ENCODE measurements around the gene SUFU. TPM values are rescaled to one million over a fixed set of nuclear protein-coding genes. Genes with fewer than 3 reads are reported as not detected.

SUFU gene
- total and polyA plus RNA-seq, 2 of the 13 experiments (the other 11 are each of a cell fraction or from before 2014, with no cell fraction given), result 2.9 to 5.5 TPM

- TF ChIP-seq ATF6 (CRISPR knock-in tag; conservative IDR thresholded peaks at IDR 0.05) (0 out of 2 replicates have a peak, but pooled peaks have one; percentile 68), FOXK2 (IDR thresholded peaks at IDR 0.05) (peak; percentile 38; the same call in 1 of the 2 replicates), TAF15 (IDR thresholded peaks at IDR 0.05; ENCODE audit: low read depth, low read length, poor library complexity, severe bottlenecking) (no peak), ZNF501 (CRISPR knock-in tag; IDR thresholded peaks at IDR 0.05) (peak; percentile 82), MTF1 (CRISPR knock-in tag; IDR thresholded peaks at IDR 0.05) (no peak), SAP130 (CRISPR knock-in tag; IDR thresholded peaks at IDR 0.05; ENCODE audit: low read depth) (peak; percentile 86), ZFP36 (IDR thresholded peaks at IDR 0.05; ENCODE audit: borderline replicate concordance, low read depth, low read length, partially characterized antibody) (no peak), CREB3 (CRISPR knock-in tag; IDR thresholded peaks at IDR 0.05) (no peak), ZNF749 (CRISPR knock-in tag; IDR thresholded peaks at IDR 0.05; ENCODE audit: borderline replicate concordance) (no peak), ZNF253 (CRISPR knock-in tag; IDR thresholded peaks at IDR 0.05; ENCODE audit: borderline replicate concordance) (no peak), HNRNPK (IDR thresholded peaks at IDR 0.05; ENCODE audit: low read depth, low read length, poor library complexity, severe bottlenecking) (no peak), ESRRA (CRISPR knock-in tag; IDR thresholded peaks at IDR 0.05; ENCODE audit: low read depth) (peak; percentile 99), EP300 (IDR thresholded peaks at IDR 0.05; ENCODE audit: low read depth in 2 of 2, low read length in 2 of 2) (peak in 1 of 2 experiments; percentile 59; a peak in 1 of 4 replicates), EP300 (CRISPR knock-in tag; IDR thresholded peaks at IDR 0.05; ENCODE audit: borderline replicate concordance) (peak; percentile 86), HDAC1 (CRISPR knock-in tag; IDR thresholded peaks at IDR 0.05) (peak; percentile 93), HOXA3 (CRISPR knock-in tag; IDR thresholded peaks at IDR 0.05) (peak; percentile 86), ZNF318 (CRISPR knock-in tag; IDR thresholded peaks at IDR 0.05) (peak; percentile 62; the same call in 1 of the 2 replicates), ZNF160 (CRISPR knock-in tag; IDR thresholded peaks at IDR 0.05) (peak; percentile 69)
Measured at GRCh38 chr10:102597131-102597991, 93.6 kb downstream of the SUFU start (continued).

Data from HepG2 (cell line).